GM12864 (cell line): ENCODE results near the gene PRAME.

ENCODE experiments used
- DNase-seq: peaks from one replicate; pipeline ENCODE4 v3.0.0-alpha.2; 2011; ENCODE audit warnings: low read depth
- H3K4me3 ChIP-seq: 2 replicates; pipeline ENCODE4 v1.5.1; 2011; ENCODE audit warnings: mild to moderate bottlenecking, low read depth, low read length, control low read depth
- TF ChIP-seq, protein P1 (sequence below): IDR thresholded peaks from 2 replicates; pipeline ENCODE4 v1.5.1; 2011; ENCODE audit warnings: low read depth, mild to moderate bottlenecking, moderate library complexity, low read length, control low read depth, inconsistent platforms; ENCODE audit errors: missing control alignments

Gene PRAME

DNA sequence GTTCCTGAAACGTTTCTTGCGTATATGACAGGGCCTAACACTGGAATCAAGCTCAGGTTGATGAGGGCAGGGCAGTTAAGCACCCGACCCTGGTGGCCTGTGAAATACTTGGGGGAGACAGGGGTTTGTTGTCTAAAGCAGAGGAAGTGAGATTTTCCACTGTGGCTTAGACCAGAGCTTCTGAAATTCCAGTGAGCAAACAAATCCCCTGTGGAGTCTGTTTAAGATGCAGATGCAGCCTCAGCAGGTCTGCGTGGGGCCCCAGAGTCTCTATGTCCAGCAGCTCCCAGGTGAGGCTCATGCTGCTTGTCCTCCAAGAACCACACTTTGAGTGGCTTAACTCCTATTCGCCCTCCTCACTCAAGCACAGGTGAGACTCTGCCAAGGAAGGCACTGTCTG lies 39.1 kb upstream of the PRAME start:
- DNase-seq = no peak
- H3K4me3 ChIP-seq = no peak overlapping the region
- TF ChIP-seq, protein P1, sequence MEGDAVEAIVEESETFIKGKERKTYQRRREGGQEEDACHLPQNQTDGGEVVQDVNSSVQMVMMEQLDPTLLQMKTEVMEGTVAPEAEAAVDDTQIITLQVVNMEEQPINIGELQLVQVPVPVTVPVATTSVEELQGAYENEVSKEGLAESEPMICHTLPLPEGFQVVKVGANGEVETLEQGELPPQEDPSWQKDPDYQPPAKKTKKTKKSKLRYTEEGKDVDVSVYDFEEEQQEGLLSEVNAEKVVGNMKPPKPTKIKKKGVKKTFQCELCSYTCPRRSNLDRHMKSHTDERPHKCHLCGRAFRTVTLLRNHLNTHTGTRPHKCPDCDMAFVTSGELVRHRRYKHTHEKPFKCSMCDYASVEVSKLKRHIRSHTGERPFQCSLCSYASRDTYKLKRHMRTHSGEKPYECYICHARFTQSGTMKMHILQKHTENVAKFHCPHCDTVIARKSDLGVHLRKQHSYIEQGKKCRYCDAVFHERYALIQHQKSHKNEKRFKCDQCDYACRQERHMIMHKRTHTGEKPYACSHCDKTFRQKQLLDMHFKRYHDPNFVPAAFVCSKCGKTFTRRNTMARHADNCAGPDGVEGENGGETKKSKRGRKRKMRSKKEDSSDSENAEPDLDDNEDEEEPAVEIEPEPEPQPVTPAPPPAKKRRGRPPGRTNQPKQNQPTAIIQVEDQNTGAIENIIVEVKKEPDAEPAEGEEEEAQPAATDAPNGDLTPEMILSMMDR = no peak

DNA sequence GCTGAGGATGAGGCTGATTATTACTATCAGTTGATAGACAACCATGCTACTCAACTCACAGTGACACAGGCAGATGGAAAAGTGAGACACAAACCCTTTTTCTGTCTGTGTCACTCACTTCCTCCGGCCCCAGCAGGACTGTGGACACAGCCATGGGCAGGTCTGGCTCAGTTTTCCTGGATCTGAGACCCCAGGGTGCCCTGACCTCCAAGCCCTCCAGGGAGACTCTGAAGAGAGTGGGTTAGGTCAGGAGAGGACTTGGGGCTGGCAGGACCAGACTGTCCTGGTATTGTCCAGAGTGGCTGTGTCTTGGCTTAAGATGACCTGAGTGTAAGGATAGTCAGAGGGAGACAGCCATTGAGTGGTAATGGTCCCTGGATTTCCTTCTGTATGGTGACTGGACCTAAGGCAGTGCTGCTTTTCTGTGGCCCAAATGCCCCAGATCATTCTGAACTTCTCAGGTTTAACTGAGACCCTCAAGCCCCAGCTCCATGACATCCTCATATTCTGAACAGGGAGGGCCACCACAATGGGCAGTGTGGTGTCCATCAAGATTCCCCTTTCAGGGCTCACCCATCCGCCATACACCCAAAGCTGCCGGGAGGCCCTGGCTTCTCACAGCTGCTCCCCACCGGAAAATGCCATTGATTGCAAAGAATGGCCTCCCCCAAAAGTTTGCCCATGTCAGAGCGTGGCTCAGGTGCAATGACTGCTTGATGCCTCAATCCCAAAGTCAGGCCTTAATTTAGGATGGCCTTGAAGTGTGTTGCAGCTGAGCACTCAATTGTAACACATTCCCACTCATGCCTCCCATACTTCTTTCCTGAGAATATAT lies 36.2 kb upstream of the PRAME start:
- DNase-seq = no peak
- TF ChIP-seq, protein P1 = no peak
- H3K4me3 ChIP-seq = no peak overlapping the region

DNA sequence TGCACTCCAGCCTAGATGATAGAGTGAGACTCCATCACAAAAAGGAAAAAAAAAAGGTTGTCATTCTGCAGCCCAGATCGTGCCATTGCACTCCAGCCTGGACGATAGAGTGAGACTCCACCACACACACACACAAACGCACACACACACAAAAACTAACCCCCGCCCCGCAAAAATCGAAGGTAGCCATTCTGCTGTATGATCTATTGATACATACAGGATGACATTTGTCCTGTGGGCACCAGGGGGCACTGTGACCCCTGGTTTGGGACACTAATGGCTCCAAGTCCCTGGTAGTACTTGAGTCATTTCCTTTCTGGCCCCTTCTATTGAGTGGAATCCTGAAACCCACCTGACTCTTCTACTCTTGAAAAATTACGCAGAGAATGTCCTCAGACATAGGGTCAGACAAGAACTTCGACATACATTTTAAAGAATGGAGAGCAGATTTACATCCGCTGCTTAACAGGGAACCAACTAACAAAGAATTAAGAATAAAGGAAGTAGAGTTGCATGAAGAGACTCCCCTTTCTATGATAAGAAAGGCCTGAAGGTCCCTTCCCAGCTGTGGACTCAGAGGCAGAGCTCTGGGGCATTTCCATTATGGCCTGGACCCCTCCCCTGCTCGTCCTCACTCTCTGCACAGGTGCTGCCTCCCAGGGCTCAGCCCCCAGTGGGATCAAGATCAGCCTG lies 35.0 kb upstream of the PRAME start:
- no peak overlapping the region for H3K4me3 ChIP-seq
- peak; percentile 55 for DNase-seq
- TF ChIP-seq, protein P1 = peak; percentile 83

GRCh38 chr22:22593250-22593649 lies 34.2 kb upstream of the PRAME start:
- TF ChIP-seq, protein P1 = no peak
- DNase-seq = no peak
- H3K4me3 ChIP-seq = no peak overlapping the region

GRCh38 chr22:22591348-22592299 lies 32.6 kb upstream of the PRAME start:
- H3K4me3 ChIP-seq = no peak overlapping the region
- TF ChIP-seq, protein P1 = peak; percentile 46
- DNase-seq = no peak

DNA sequence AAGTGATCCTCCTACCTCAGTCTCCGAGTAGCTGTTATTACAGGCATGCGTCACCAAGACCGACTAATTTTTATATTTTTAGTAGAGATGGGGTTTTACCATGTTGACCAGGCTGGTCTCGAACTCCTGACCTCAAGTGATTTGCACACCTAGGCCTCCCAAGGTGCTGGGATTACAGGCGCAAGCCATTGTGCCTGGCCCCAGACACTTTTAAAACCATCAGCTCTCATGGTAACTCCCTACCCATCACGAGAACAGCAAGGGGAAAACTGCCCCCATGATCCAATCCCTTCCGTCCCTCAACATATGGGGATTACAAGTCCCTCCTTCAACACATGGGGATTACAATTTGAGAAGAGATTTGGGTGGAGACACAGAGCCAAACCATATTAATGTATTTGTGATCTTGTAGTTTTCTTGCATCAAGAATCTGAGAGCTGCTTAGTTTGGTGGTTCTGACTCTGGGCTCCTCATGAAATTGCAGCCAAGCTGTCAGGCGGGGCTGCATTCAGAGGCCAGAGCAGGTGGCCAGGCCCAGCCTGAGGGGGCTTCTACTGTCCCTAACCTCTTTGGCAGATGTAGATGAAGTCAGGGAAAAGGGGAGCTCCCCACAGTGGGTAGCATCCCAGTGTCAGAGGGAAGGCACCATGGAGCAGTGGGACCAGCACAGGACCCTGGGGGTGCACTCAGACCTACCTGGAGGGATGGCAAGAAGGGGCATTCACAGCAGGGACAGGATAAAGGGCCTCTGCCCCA lies 31.2 kb upstream of the PRAME start:
- H3K4me3 ChIP-seq = no peak overlapping the region
- DNase-seq = no peak
- TF ChIP-seq, protein P1 = no peak
